A673 (cell line): ENCODE data around the gene ANKS1B. TPM values are rescaled to one million over a fixed set of nuclear protein-coding genes. Genes with fewer than 3 reads are reported as not detected.
"Not testable (repeated sequence)": the region's sequence is repeated elsewhere in the genome, so short reads cannot be mapped to it uniquely, and the experiment has no call there.

Source experiments
- BruUV-seq: library from RNA; stranded (reverse); fragments of 400-500 nt; replicated peaks from 2 replicates; lab custom pipeline; 2021; lab: Mats Ljungman, UMichigan
- CTCF ChIA-PET: fragments of 300-600 bp; sonication (Branson Sonifier 250); formaldehyde crosslinking; loops from one replicate; lab custom pipeline; 2022; ENCODE audit warnings: antibody characterized with exemption; lab: Charles Lee
- POLR2A ChIA-PET: fragments of 300-600 bp; sonication (Branson Sonifier 250); formaldehyde crosslinking; loops from one replicate; lab custom pipeline; 2022; ENCODE audit warnings: antibody characterized with exemption; ENCODE audit not compliant: low non-redundant PET; lab: Charles Lee
- DNase-seq: peaks from one replicate; pipeline ENCODE4 v3.0.0-alpha.2; 2015; ENCODE audit warnings: low spot score
- H3K27ac ChIP-seq: fragments of 200-600 bp; sonication (generic); 2 replicates; pipeline ENCODE4 v1.5.1; 2016; ENCODE audit warnings: mixed run types, low read depth, mild to moderate bottlenecking, mixed read lengths, antibody characterized with exemption, low read length; ENCODE audit not compliant: poor library complexity, severe bottlenecking
- H3K27me3 ChIP-seq: fragments of 200-600 bp; sonication (generic); replicated peaks from 2 replicates; pipeline ENCODE4 v1.6.1; 2017; ENCODE audit warnings: mixed run types, low read depth, mild to moderate bottlenecking, mixed read lengths, antibody characterized with exemption, low read length; ENCODE audit not compliant: insufficient read depth, poor library complexity
- H3K36me3 ChIP-seq: fragments of 200-600 bp; sonication (generic); 2 replicates; pipeline ENCODE4 v1.6.1; 2016; ENCODE audit warnings: mixed run types, mild to moderate bottlenecking, mixed read lengths, antibody characterized with exemption, low read length; ENCODE audit not compliant: insufficient read depth, poor library complexity, severe bottlenecking
- H3K4me1 ChIP-seq: fragments of 200-600 bp; sonication (generic); 2 replicates; pipeline ENCODE4 v1.6.1; 2017; ENCODE audit warnings: mixed run types, mild to moderate bottlenecking, mixed read lengths, antibody characterized with exemption, low read length; ENCODE audit not compliant: insufficient read depth, poor library complexity, severe bottlenecking
- H3K4me3 ChIP-seq: fragments of 200-600 bp; sonication (generic); 2 replicates; pipeline ENCODE4 v1.5.1; 2016; ENCODE audit warnings: low read depth, mixed run types, mild to moderate bottlenecking, mixed read lengths, low read length; ENCODE audit not compliant: poor library complexity, severe bottlenecking
- H3K9me3 ChIP-seq: fragments of 200-600 bp; sonication (generic); 2 replicates; pipeline ENCODE4 v1.6.1; 2016; ENCODE audit warnings: mixed run types, low read depth, mild to moderate bottlenecking, mixed read lengths, antibody characterized with exemption, low read length; ENCODE audit not compliant: poor library complexity, severe bottlenecking
- EZH2 ChIP-seq: fragments of 200-600 bp; sonication (generic); IDR thresholded peaks from 2 replicates; pipeline ENCODE4 v1.6.1; 2017; ENCODE audit warnings: borderline replicate concordance, low read depth, mild to moderate bottlenecking, mixed read lengths, antibody characterized with exemption, low read length; ENCODE audit not compliant: poor library complexity, severe bottlenecking
- intact Hi-C: fragments of 100-400 bp; cut with micrococcal nuclease; formaldehyde crosslinking; loops from one replicate; pipeline ENCODE4 v1.10.0; 2022; ENCODE audit not compliant: unreplicated experiment
- total RNA-seq: library from RNA; stranded (reverse); gene quantifications from 2 replicates; pipeline ENCODE4 v1.2.3, GENCODE V29; 2021
- TF ChIP-seq, protein P1 (sequence below): fragments of 300-800, 200-600 bp; sonication (generic); conservative IDR thresholded peaks from 2 replicates; pipeline ENCODE4 v1.5.1; 2017; ENCODE audit warnings: low read depth, mild to moderate bottlenecking, antibody characterized with exemption, low read length, moderate library complexity, mixed read lengths

The ANKS1B gene
- total RNA-seq, 1 experiment from 2014 or later = 0.99 TPM

DNA sequence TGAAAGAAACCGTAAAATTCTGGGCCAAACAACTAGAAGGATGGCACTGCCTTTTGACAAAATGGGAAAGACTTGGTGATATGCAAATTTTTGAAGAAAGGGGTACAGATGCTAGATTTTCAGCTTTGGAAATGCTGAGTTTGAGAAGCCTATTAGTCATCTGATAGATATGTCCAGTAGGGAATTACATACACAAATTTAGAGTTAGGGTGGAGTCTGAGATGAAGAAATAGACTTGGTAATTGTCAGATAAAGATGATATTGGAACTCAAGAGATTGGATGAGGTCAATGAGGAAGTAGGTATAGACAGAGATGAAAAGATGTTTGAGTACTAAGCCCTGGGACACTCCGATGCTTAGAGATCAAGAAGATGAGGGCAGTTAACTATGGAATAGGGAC is 184.1 kb downstream of the ANKS1B start:
- Histone ChIP-seq H3K36me3 (no peaks in the 10 kb centered on the region), H3K4me3 (no peak overlapping the region), H3K27ac (no peak overlapping the region), H3K27me3 (no peaks in the 10 kb centered on the region), H3K9me3 (no peaks in the 10 kb centered on the region), H3K4me1 (no peaks in the 10 kb centered on the region)
- POLR2A ChIA-PET = no interaction called here
- TF ChIP-seq, protein P1, sequence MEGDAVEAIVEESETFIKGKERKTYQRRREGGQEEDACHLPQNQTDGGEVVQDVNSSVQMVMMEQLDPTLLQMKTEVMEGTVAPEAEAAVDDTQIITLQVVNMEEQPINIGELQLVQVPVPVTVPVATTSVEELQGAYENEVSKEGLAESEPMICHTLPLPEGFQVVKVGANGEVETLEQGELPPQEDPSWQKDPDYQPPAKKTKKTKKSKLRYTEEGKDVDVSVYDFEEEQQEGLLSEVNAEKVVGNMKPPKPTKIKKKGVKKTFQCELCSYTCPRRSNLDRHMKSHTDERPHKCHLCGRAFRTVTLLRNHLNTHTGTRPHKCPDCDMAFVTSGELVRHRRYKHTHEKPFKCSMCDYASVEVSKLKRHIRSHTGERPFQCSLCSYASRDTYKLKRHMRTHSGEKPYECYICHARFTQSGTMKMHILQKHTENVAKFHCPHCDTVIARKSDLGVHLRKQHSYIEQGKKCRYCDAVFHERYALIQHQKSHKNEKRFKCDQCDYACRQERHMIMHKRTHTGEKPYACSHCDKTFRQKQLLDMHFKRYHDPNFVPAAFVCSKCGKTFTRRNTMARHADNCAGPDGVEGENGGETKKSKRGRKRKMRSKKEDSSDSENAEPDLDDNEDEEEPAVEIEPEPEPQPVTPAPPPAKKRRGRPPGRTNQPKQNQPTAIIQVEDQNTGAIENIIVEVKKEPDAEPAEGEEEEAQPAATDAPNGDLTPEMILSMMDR = no peak
- no peak for TF ChIP-seq EZH2
- intact Hi-C loops = no loop called here
- DNase-seq = no peak
- CTCF ChIA-PET = no interaction called here
- BruUV-seq = no TSS peak

DNA sequence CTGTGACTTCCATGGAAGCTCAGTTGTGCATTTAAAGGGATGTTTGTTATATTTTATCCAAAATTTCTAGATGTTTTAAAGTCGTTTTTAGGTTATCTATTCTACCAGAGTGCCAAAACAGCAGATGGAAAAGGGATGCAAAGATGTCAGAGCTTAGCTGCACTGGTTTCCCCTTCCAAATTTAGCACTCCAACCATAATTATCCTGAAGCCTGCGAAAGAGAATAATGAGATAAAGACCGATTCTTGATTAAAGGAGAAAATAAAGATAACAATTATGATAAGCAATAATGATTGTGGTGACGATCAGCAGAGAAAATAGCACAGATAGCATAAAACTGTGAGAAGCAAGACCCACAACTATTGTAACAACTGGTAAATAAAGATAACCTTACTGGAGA is 186.8 kb downstream of the ANKS1B start:
- CTCF ChIA-PET, H3K27ac ChIP-seq, H3K4me3 ChIP-seq, H3K4me1 ChIP-seq, H3K9me3 ChIP-seq, DNase-seq, intact Hi-C loops, POLR2A ChIA-PET, BruUV-seq, H3K36me3 ChIP-seq, H3K27me3 ChIP-seq: not testable (repeated sequence)

DNA sequence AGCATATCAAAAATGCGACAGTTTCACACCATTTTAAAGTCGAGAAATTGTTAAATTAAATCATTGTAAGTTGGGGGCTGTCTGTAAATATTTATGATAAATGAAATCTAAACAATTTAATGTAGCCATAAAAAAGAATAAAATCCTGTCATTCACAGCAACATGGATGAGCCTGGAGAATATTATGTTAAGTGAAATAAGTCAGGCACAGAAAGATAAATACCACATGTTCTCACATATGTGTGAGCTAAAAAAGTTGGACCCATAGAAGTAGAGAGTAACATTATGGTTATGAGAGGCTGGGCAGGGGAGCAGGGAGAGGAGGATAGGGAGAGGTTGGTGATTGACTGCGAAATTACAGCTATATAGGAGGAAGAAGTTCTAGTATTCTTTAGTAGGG is 201.3 kb downstream of the ANKS1B start:
- H3K27ac ChIP-seq = no peak overlapping the region
- BruUV-seq = no TSS peak
- H3K4me1 ChIP-seq = no peaks in the 10 kb centered on the region
- DNase-seq = no peak
- no peaks in the 10 kb centered on the region for H3K36me3 ChIP-seq
- no peak overlapping the region for H3K4me3 ChIP-seq
- CTCF ChIA-PET = no interaction called here
- H3K9me3 ChIP-seq = no peaks in the 10 kb centered on the region
- intact Hi-C loops = no loop called here
- POLR2A ChIA-PET = no interaction called here
- no peaks in the 10 kb centered on the region for H3K27me3 ChIP-seq
- TF ChIP-seq, protein P1 = no peak

DNA sequence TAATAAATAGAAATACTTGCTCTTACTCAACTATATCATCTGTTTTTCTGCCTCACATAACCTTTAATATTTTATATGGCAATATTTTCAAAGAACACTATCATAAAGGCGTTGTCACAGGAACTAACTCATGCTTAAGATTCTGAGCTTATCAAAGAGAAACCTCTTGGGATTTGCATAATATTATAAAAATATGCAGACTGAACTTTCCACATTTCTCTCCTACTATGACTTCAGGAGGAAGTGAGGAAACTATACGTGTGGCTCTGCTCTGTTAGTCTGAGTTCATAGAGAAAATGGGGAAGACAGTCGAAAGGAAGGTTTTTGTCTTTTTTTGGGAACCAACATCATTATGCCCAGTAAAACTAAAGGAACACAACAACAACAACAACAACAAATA is 212.5 kb downstream of the ANKS1B start:
- POLR2A ChIA-PET = no interaction called here
- Histone ChIP-seq H3K4me3 (no peak overlapping the region), H3K27ac (no peak overlapping the region), H3K9me3 (no peaks in the 10 kb centered on the region), H3K27me3 (peaks cover 4% of the 10 kb centered on the region), H3K4me1 (no peaks in the 10 kb centered on the region), H3K36me3 (no peaks in the 10 kb centered on the region)
- CTCF ChIA-PET = no interaction called here
- intact Hi-C loops = no loop called here
- peak; percentile 5 for DNase-seq
- TF ChIP-seq, protein P1 = no peak
- TF ChIP-seq EZH2 = no peak
- BruUV-seq = no TSS peak
